Measurements from ENCODE around the gene OSBP2.

DNA sequence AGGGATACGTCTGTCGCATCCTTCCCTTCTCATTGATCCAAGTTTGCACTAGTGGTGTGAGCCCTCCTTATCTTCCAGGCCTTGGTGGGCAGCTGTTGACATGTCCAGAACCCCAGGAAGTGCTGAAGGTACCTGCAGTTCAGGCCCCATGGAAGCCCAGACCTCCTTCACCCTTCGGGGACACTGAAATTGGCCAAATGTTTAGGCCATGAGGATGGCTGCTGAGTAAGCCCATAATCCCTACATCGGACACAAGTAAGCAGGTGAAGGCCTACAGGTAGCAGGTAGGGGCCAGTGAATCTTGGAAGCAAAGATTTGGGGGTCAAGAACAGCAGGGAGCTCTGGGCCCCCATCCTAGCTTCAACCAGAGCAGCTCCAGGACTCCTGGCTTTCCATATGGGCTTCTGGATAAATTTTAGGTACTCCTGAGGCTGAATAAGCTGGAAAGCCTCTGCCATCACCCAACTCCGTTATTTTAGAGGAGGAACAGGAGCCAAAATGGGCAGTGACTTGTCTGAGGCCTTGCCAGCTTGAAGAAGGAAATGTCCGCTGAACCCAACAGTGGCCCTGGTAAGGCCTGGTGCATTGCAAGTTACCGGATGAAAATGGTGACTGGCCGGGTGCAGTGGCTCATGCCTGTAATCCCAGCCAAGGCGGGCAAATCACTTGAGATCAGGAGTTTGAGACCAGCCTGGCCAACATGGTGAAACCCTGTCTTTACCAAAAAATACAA lies 228.7 kb downstream of the OSBP2 start:
- TF ChIP-seq, protein P1, sequence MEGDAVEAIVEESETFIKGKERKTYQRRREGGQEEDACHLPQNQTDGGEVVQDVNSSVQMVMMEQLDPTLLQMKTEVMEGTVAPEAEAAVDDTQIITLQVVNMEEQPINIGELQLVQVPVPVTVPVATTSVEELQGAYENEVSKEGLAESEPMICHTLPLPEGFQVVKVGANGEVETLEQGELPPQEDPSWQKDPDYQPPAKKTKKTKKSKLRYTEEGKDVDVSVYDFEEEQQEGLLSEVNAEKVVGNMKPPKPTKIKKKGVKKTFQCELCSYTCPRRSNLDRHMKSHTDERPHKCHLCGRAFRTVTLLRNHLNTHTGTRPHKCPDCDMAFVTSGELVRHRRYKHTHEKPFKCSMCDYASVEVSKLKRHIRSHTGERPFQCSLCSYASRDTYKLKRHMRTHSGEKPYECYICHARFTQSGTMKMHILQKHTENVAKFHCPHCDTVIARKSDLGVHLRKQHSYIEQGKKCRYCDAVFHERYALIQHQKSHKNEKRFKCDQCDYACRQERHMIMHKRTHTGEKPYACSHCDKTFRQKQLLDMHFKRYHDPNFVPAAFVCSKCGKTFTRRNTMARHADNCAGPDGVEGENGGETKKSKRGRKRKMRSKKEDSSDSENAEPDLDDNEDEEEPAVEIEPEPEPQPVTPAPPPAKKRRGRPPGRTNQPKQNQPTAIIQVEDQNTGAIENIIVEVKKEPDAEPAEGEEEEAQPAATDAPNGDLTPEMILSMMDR (IDR thresholded peaks at IDR 0.05 in 8 of 11, conservative IDR thresholded peaks at IDR 0.05 in 3 of 11) = no peak
- no peak for TF ChIP-seq POLR2A (IDR thresholded peaks at IDR 0.05)
